GM19438 (cell line): ENCODE results near the gene KRTAP4-8.
"Not testable (repeated sequence)": the region's sequence is repeated elsewhere in the genome, so short reads cannot be mapped to it uniquely, and the experiment has no call there.

Experiments
- ATAC-seq: cut with Tn5 transposase; IDR thresholded peaks from one replicate; pipeline ENCODE4 v1.9.1; 2021; ENCODE audit warnings: low read depth; ENCODE audit not compliant: unreplicated experiment

KRTAP4-8 gene

GRCh38 chr17:41098042-41098441 is at the start of gene KRTAP4-8:
Gene KRTAP4-8, minus strand, starts transcription at chr17:41098142. Its CDS starts 58 bp downstream, at chr17:41098084.
- no peak for ATAC-seq

- ATAC-seq = no peak
Observed at GRCh38 chr17:41145261-41145660, 47.3 kb upstream of the KRTAP4-8 start.

- ATAC-seq = no peak
Observed at GRCh38 chr17:41144846-41145245, 46.9 kb upstream of the KRTAP4-8 start.

GRCh38 chr17:41141361-41141760 is 43.4 kb upstream of the KRTAP4-8 start:
- ATAC-seq = no peak

GRCh38 chr17:41140360-41141131 is 42.6 kb upstream of the KRTAP4-8 start, which contains the start of gene KRTAP4-6:
Gene KRTAP4-6, minus strand, starts transcription at chr17:41140544. Its CDS starts 57 bp downstream, at chr17:41140487.
- no peak for ATAC-seq

GRCh38 chr17:41139865-41140264 is 41.9 kb upstream of the KRTAP4-8 start:
- not testable (repeated sequence) for ATAC-seq

- ATAC-seq = no peak
Observed at GRCh38 chr17:41133880-41134735, 36.2 kb upstream of the KRTAP4-8 start.

- no peak for ATAC-seq
Observed at GRCh38 chr17:41131979-41132378, 34.0 kb upstream of the KRTAP4-8 start.

- no peak for ATAC-seq
Observed at GRCh38 chr17:41127371-41127770, 29.4 kb upstream of the KRTAP4-8 start.

GRCh38 chr17:41126412-41126811 is 28.5 kb upstream of the KRTAP4-8 start:
- ATAC-seq = no peak

- no peak for ATAC-seq
Observed at GRCh38 chr17:41125064-41125463, 27.1 kb upstream of the KRTAP4-8 start.

- not testable (repeated sequence) for ATAC-seq
Observed at GRCh38 chr17:41123991-41124371, 26.0 kb upstream of the KRTAP4-8 start, which contains the start of gene KRTAP4-12. Gene KRTAP4-12, minus strand, starts transcription at chr17:41124182. Its CDS starts 60 bp downstream, at chr17:41124122.

- ATAC-seq = not testable (repeated sequence)
Observed at GRCh38 chr17:41123292-41123990, 25.5 kb upstream of the KRTAP4-8 start.

GRCh38 chr17:41121742-41122141 is 23.8 kb upstream of the KRTAP4-8 start:
- no peak for ATAC-seq

GRCh38 chr17:41119696-41120690 is 22.1 kb upstream of the KRTAP4-8 start:
- not testable (repeated sequence) for ATAC-seq

GRCh38 chr17:41118721-41119120 is 20.8 kb upstream of the KRTAP4-8 start:
- no peak for ATAC-seq

GRCh38 chr17:41117846-41118386 is 20.0 kb upstream of the KRTAP4-8 start, which contains the start of gene KRTAP4-11:
Gene KRTAP4-11, minus strand, starts transcription at chr17:41118373. Its CDS starts 58 bp downstream, at chr17:41118315.
- ATAC-seq = not testable (repeated sequence)

- ATAC-seq = no peak
Observed at GRCh38 chr17:41116297-41116696, 18.4 kb upstream of the KRTAP4-8 start.
